Kidney epithelial cell (primary cell): ENCODE data around the gene PEDS1. TPM values are rescaled to one million over a fixed set of nuclear protein-coding genes. Genes with fewer than 3 reads are reported as not detected.

Experiments used
- DNase-seq: peaks from one replicate; pipeline ENCODE4 v3.0.0-alpha.2; 2010; ENCODE audit warnings: low read depth
- H3K27me3 ChIP-seq: 2 replicates; pipeline ENCODE4 v1.6.0; 2011; ENCODE audit warnings: low read length; ENCODE audit not compliant: control insufficient read depth, insufficient read depth
- H3K36me3 ChIP-seq: 2 replicates; pipeline ENCODE4 v1.5.1; 2011; ENCODE audit warnings: low read length; ENCODE audit not compliant: control insufficient read depth, insufficient read depth
- H3K4me3 ChIP-seq: 2 replicates; pipeline ENCODE4 v1.5.1; 2011; ENCODE audit warnings: low read depth, mild to moderate bottlenecking, control low read depth, low read length
- CTCF ChIP-seq: IDR thresholded peaks from 2 replicates; pipeline ENCODE4 v1.5.1; 2011; ENCODE audit warnings: mild to moderate bottlenecking, moderate library complexity, low read length, control low read depth, inconsistent platforms; ENCODE audit not compliant: insufficient read depth, poor library complexity, severe bottlenecking
- total RNA-seq: library from RNA; depleted of rRNA; stranded (reverse); fragments of >200 nt; gene quantifications from 2 replicates; pipeline ENCODE4 v1.2.3, GENCODE V29; 2015

PEDS1 gene
- total RNA-seq, 1 donor from 2014 or later: 52.1 TPM

DNA sequence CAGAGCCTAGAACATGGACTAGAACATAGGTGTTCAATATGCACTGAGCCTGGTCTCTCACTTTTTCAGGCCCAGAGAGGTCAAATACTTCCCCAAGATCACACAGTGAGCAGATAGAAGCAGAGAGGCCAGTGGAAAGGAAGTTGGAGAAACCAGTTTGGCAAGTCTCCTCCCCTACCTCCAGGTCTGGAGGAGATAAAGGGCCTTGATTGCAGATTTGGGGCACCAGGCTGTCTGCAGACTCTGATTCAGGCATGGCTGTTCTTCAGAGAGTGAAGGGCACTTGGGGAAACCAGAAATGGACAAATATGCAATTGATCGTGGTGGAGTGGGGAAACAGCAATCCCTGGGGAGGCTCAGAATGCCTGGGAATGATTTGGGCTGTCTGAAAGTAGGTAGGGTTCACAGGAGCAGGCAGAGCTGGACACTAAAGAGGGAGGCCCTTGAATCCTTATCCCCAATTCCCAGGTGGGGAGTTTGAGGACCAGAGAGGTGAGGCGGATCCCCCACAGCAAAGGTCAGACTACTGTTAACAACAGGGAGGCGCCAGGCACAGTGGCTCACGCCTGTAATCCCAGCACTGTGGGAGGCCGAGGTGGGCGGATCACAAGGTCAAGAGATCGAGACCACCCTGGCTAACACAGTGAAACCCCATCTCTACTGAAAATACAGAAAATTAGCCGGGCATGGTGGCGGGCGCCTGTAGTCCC is 2.3 kb downstream of the PEDS1 start:
- no peak overlapping the region for H3K4me3 ChIP-seq
- no peak for DNase-seq
- H3K27me3 ChIP-seq: no peaks in the 10 kb centered on the region
- H3K36me3 ChIP-seq: no peaks in the 10 kb centered on the region
- no peak for TF ChIP-seq CTCF

DNA sequence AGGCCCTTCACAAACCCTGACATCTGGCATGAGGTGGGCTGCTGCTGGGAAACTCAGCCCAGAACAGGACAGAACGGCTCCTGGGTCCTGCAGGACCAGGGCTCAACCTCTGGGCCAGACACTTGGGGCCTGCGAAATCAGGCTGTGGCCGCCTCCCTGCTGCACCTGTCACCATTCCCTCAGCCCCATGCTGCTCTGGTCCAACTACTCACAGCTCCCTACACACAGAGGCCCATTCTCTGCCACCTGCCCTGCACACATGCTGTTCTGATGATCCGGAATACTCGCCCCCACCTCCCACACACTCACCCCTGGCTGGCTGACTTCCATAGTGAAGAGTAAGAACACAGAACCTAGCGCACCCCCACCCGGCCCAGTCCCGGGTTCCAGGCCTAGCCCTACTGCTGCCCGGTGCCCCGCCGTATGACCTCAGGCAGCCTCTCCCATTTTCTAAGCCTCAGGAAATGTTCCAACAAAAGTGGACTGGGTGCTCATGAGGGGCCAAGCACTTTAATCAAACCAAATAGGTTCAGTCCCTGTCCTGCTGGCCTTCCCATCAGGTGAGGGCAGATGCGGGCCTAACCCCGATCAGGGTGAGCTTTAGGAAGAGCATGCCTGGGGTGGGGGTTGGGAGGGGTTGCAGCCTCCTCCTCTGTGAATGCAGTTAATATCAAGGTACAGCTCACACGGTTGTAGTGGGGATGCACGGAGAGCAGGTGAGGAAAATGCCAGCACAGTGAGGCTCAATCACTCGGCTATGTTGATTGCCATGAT is 3.9 kb downstream of the PEDS1 start:
- Histone ChIP-seq H3K27me3 (no peaks in the 10 kb centered on the region), H3K4me3 (no peak overlapping the region), H3K36me3 (no peaks in the 10 kb centered on the region)
- DNase-seq: no peak
- no peak for TF ChIP-seq CTCF

GRCh38 chr20:50146732-50147662 is 6.5 kb downstream of the PEDS1 start:
- no peak overlapping the region for H3K4me3 ChIP-seq
- no peak for TF ChIP-seq CTCF
- DNase-seq: peak; percentile 35
- H3K36me3 ChIP-seq: peaks cover 3% of the 10 kb centered on the region
- no peaks in the 10 kb centered on the region for H3K27me3 ChIP-seq

- Histone ChIP-seq H3K4me3 (no peak overlapping the region), H3K36me3 (peaks cover 3% of the 10 kb centered on the region), H3K27me3 (no peaks in the 10 kb centered on the region)
- DNase-seq: no peak
- TF ChIP-seq CTCF: no peak
Measured at GRCh38 chr20:50146214-50146613, 7.3 kb downstream of the PEDS1 start.

GRCh38 chr20:50145566-50145965 is 8.0 kb downstream of the PEDS1 start:
- H3K36me3 ChIP-seq: peaks cover 3% of the 10 kb centered on the region
- no peaks in the 10 kb centered on the region for H3K27me3 ChIP-seq
- no peak for DNase-seq
- no peak for TF ChIP-seq CTCF
- H3K4me3 ChIP-seq: no peak overlapping the region
